ENCODE data around the gene NID1. TPM values are rescaled to one million over a fixed set of nuclear protein-coding genes. Genes with fewer than 3 reads are reported as not detected.

Gene NID1
- total and polyA plus RNA-seq, 2 donors (not counting 3 experiments of a cell fraction or from before 2014, with no cell fraction given) = 87.0 to 109 TPM

DNA sequence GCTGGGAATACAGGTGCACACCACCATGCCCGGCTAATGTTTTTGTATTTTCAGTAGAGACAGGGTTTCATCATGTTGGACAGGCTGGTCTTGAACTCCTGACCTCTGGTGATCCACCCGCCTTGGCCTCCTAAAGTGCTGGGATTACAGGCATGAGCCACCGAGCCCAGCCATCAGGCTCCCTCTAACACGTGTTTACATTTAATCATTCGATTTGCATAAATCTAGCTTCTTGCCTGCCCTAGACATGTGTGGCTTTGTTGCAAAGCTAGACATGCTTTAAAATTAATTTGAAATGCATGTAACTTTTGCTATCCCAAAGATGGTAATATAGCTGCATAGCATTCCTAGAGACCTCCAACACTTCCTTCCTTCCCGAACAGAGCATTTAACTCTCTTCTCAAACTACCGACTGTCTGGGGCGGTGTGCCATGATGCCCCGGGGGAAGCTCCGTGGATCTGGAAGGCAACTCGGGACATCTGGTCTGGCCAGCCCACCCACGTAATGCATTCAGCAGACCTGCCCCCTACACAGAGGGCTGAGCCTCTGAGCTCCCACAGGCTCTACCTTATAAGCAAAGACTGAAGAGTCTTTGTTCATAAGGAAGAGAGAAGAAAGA lies 34.6 kb upstream of the NID1 start:
- Histone ChIP-seq H3K27me3 (ENCODE audit: control insufficient read depth in 2 of 2, insufficient read depth in 2 of 2, low read length in 2 of 2) (no peaks in the 10 kb centered on the region), H3K79me2 (ENCODE audit: control insufficient read depth, insufficient read depth, low read length) (no peaks in the 10 kb centered on the region), H3K9me1 (replicated peaks; ENCODE audit: control insufficient read depth, extremely low read depth, insufficient read depth, low read length) (no peaks in the 10 kb centered on the region), H4K20me1 (replicated peaks; ENCODE audit: control insufficient read depth, extremely low read depth, insufficient read depth, low read length) (no peaks in the 10 kb centered on the region), H3K4me1 (ENCODE audit: control insufficient read depth, extremely low read depth, insufficient read depth, low read length) (no peaks in the 10 kb centered on the region), H3K4me2 (ENCODE audit: insufficient read depth, low read length) (no peak overlapping the region), H3K4me3 (replicated peaks in 1 of 3; ENCODE audit: insufficient read depth in 1 of 3, low read depth in 1 of 3, low read length in 3 of 3) (no peak overlapping the region), H2AFZ (ENCODE audit: low read depth, low read length) (no peak overlapping the region), H3K9me3 (replicated peaks; ENCODE audit: control insufficient read depth, insufficient read depth, low read length) (no peaks in the 10 kb centered on the region), H3K9ac (replicated peaks; ENCODE audit: extremely low read depth, insufficient read depth, low read length) (no peak overlapping the region), H3K36me3 (ENCODE audit: control insufficient read depth in 2 of 2, extremely low read depth in 1 of 2, insufficient read depth in 2 of 2, low read length in 2 of 2) (no peaks in the 10 kb centered on the region), H3K27ac (ENCODE audit: insufficient read depth, low read depth, low read length) (no peak overlapping the region)
- intact Hi-C loops (cut with micrococcal nuclease) (no loop called here), dilution Hi-C loops (cut with MboI; ENCODE audit: extremely low pct_ligation_motif_present, low sequenced_read_pairs) (no loop called here)
- POLR2A ChIA-PET = interaction anchor here (0.7 kb wide), 1 partner anchor 45 kb away, joined by 7 read pairs; no protein-coding TSS in a partner anchor
- FAIRE-seq (no peak), DNase-seq (ENCODE audit: low read depth, low spot score) (no peak)
- TF ChIP-seq POLR2AphosphoS5 (IDR thresholded peaks at IDR 0.05; ENCODE audit: insufficient read depth, low read depth, low read length) (no peak), MAX (IDR thresholded peaks at IDR 0.05; ENCODE audit: insufficient read depth, insufficient read length) (no peak), POLR2A (IDR thresholded peaks at IDR 0.05; ENCODE audit: low read depth, low read length) (no peak), EZH2 (IDR thresholded peaks at IDR 0.05; ENCODE audit: borderline replicate concordance, low read depth, low read length, severe bottlenecking) (no peak), FOS (IDR thresholded peaks at IDR 0.05; ENCODE audit: borderline replicate concordance, insufficient read depth, low read length) (no peak), MYC (IDR thresholded peaks at IDR 0.05; ENCODE audit: low read depth, low read length) (no peak), JUN (IDR thresholded peaks at IDR 0.05; ENCODE audit: borderline replicate concordance, insufficient read depth, insufficient read length, low read depth) (no peak), GATA2 (IDR thresholded peaks at IDR 0.05; ENCODE audit: insufficient read depth, insufficient read length, low read depth, low read length) (no peak), CTCF (IDR thresholded peaks at IDR 0.05; ENCODE audit: extremely low read depth in 1 of 2, insufficient read depth in 1 of 2, low read depth in 1 of 2, low read length in 2 of 2) (no peak)
- CTCF ChIA-PET = interaction anchor here (0.6 to 0.9 kb wide), 2 partner anchors 127 to 647 kb away, joined by 3 to 4 read pairs; no protein-coding TSS in a partner anchor
- no TSS peak for BruUV-seq (replicated peaks)

Measured in endothelial cell of umbilical vein (primary cell).